HG03354 (cell line): ENCODE data around the gene CRB3.
A peak's percentile ranks its signal among the peaks of the same experiment; 100 is the strongest.
"Not testable (repeated sequence)": the region's sequence is repeated elsewhere in the genome, so short reads cannot be mapped to it uniquely, and the experiment has no call there.

Experiments used
- ATAC-seq: cut with Tn5 transposase; IDR thresholded peaks from one replicate; pipeline ENCODE4 v1.9.1; 2021; ENCODE audit warnings: mild to moderate bottlenecking; ENCODE audit not compliant: unreplicated experiment, poor library complexity, severe bottlenecking

Gene CRB3

GRCh38 chr19:6464070-6464873 is at the start of gene CRB3:
Gene CRB3, plus strand, starts transcription at chr19:6464271. Its CDS starts 431 bp downstream, at chr19:6464702.
- ATAC-seq = no peak

GRCh38 chr19:6414793-6415590 is 49.1 kb upstream of the CRB3 start:
- ATAC-seq = no peak

GRCh38 chr19:6415591-6416190 is 48.4 kb upstream of the CRB3 start:
- ATAC-seq = no peak

- ATAC-seq = no peak
Observed at GRCh38 chr19:6416658-6417405, 47.2 kb upstream of the CRB3 start.

- ATAC-seq = no peak
Observed at GRCh38 chr19:6417713-6418561, 46.1 kb upstream of the CRB3 start.

- ATAC-seq = no peak
Observed at GRCh38 chr19:6418562-6418932, 45.5 kb upstream of the CRB3 start.

GRCh38 chr19:6421075-6422014 is 42.7 kb upstream of the CRB3 start:
- no peak for ATAC-seq

- ATAC-seq = no peak
Observed at GRCh38 chr19:6423499-6424194, 40.4 kb upstream of the CRB3 start.

GRCh38 chr19:6424195-6424938 is 39.7 kb upstream of the CRB3 start, which contains the start of gene KHSRP:
Gene KHSRP, minus strand, starts transcription at chr19:6424811. Its CDS starts 110 bp downstream, at chr19:6424701.
- no peak for ATAC-seq

- ATAC-seq = peak; percentile 88
Observed at GRCh38 chr19:6424939-6425731, 38.9 kb upstream of the CRB3 start.

GRCh38 chr19:6425732-6426620 is 38.1 kb upstream of the CRB3 start:
- no peak for ATAC-seq

- no peak for ATAC-seq
Observed at GRCh38 chr19:6427131-6427530, 36.9 kb upstream of the CRB3 start.

- ATAC-seq = not testable (repeated sequence)
Observed at GRCh38 chr19:6428692-6429418, 35.2 kb upstream of the CRB3 start.

- ATAC-seq = no peak
Observed at GRCh38 chr19:6429419-6430221, 34.5 kb upstream of the CRB3 start.
